ENCODE results near the gene HLCS.

The HLCS gene

DNA sequence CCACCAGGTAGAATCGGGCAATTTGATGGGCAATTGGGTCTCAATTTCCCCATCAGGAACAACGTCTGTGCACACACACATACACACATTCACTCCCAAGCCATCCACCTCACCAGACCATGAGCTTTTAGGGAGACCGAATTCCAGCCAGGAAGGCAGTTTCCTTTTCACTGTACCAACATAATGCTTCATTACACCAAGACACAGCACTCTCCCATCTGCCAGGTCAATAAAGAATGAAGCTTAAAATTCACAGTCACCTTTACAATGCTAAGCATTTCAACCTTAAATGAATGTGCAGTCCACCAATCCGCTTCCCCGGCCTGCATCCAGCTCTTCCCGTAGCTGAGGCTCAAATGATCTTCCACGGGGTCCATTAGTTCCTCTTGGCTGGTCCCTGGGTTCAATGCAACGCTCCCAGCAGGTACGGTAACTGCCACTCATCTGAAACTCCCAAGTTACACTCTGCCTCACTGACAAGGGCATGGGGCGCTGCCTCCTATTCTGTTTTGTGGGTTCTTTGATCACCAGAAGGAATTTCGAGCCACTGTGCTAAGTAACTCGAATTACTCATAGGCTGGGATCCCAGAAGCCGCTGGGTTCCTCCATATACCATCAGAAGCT lies 162.5 kb downstream of the HLCS start:
- no peak for DNase-seq

- DNase-seq: no peak
Measured at GRCh38 chr21:36803051-36803645, 163.3 kb downstream of the HLCS start.

- no peak for DNase-seq
Measured at GRCh38 chr21:36800734-36801133, 165.7 kb downstream of the HLCS start.

GRCh38 chr21:36799869-36800268 lies 166.6 kb downstream of the HLCS start:
- DNase-seq: no peak

DNA sequence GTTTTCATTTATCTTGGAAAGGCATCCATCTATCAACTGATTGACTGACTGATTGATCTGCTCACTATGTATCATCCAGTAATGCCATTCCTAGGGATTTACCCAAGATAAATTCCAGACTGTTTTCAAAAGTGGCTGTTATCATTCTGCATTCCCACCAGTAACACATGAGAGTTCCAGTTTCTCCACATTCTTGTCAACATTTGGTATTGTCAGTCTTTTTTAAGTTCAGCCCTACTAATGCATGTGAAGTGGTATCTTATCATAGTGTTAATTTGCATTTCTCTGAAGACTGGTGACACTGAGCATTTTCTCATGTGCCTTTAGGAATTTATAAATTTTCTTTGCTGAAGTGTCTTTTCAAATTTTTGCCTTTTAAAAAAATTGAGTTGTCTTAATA lies 168.0 kb downstream of the HLCS start:
- no peak for DNase-seq

DNA sequence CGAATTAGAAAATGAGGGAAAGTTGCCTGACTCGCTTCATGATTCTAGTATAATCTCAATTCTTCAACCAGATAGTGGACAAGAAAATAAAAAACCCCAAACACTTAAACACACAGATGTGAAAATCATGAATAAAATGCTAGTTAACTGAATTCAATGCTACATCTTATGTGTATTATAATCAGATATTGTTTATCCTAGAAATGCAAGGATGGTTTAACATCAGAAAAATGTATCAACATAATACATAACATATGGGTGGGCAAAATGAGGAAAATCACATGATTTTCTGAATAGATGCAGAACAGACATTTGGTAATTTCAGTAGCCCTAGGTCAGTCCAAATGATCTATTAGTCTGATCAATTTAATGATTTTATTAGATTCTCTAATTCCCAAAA lies 170.4 kb downstream of the HLCS start:
- DNase-seq: no peak

DNA sequence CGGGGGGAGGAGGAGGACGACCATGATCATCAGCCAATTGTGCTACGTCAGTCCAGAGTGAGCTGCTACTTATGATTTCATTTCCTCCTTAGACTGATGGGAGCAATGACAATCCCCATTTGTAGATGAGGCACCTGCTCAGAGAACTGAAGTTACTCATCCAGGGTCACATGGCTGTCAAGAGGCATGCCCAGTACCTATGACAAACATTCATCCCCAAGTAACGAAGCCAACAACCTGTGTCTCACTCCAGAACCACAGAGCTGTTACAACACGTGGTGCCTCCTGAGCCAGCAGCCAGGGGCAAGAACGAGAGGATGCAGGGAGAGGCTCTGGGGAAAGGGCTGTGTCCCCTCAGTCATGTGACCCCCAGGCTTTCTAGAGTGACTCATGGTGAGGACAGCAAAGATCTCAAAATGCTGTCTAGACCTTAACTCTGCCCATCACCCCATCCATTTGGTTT lies 173.9 kb downstream of the HLCS start:
- no peak for DNase-seq

- no peak for DNase-seq
Measured at GRCh38 chr21:36791695-36792470, 174.6 kb downstream of the HLCS start.

- DNase-seq: no peak
Measured at GRCh38 chr21:36791180-36791579, 175.3 kb downstream of the HLCS start.

GRCh38 chr21:36790616-36791015 lies 175.9 kb downstream of the HLCS start:
- no peak for DNase-seq

GRCh38 chr21:36788120-36788638 lies 178.3 kb downstream of the HLCS start:
- DNase-seq: no peak

DNA sequence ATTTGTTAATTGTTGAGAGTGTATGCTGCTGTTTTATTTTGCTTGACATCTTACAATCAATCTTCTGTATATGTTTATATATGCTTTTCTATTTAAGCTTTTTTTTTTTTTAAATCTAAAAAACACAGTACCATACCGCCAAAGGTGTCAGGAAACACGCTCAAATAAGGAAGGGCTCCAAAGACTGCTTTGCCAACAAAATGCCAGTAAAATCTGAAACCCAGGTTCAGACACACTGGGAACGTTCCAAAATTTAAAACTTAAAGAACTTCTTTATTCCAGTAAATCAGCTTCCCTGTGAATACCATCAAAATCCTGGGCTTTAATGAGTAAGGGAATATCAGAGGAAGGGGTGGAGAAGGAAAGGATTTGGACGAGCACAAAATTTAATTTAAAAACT lies 180.3 kb downstream of the HLCS start:
- no peak for DNase-seq

DNA sequence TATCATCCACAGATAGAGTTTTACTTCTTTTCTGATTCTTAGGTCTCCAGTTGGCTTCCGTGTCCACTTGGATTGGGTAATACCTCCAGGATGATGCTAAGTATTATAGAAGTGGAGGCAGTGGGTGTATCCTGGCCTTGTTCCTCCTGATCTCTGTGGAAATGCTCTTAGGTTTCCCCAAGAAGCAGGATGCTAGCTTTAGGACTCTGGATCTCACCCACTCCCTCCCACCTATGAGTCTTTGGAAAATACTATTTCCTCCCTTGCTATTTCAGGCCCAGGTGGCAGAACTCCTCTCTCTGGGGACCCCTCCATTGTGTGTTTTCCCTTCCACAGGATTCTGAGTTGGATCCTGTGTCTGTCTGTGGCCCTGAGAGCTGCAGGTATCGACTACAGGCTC lies 180.9 kb downstream of the HLCS start:
- DNase-seq: no peak

DNA sequence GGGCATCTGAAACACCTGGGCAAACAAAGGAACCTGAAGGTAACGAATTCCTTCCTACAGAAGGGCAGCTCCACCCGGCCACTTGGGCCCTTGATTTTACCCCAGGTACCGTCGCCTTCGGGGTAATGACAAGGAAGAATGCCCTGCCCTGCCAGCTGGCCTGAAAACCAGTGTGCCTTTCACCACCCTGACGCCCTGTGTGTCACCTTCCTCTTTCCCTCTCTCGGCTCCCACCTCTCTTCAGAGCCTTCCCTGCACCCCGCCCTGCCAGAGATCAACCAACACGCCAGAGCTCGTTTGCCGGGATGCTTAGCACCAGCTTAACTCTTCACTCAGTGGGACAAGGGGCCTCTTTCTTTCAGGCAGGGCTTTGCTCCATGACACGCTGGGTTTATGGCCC lies 181.5 kb downstream of the HLCS start:
- no peak for DNase-seq

GRCh38 chr21:36783612-36784374 lies 182.7 kb downstream of the HLCS start:
- DNase-seq: no peak

GRCh38 chr21:36780861-36781260 lies 185.6 kb downstream of the HLCS start:
- no peak for DNase-seq

DNA sequence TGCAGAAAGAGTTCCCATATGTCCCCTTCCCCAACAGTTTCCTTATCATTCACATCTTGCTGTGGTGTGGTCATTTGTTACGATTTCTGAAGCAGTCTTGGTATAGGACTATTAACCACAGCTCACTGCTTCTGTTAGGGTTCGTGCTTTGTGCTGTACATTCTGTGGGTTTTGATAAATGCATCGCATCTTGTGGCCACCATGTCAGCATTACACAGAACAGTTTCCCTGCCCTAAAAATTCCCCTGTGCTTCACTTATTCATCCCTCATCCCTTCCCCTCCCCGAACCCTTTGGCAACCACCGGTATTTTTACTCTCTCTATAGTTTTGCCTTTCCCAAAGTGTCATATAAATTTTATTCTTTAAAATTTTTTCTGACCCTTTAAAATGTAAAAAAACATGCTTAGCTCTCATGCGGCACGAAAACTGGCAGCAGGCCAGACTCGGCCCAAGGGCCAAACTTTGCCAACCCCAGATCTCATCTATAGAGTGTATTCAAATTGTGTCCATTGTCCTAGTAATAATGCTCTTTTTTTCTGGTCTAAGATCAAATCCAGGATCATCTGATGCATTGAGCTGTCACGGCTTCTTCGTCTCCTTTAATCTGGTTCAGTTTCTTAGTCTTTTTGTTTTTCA lies 189.4 kb downstream of the HLCS start:
- no peak for DNase-seq

- no peak for DNase-seq
Measured at GRCh38 chr21:36773995-36774394, 192.5 kb downstream of the HLCS start.

DNA sequence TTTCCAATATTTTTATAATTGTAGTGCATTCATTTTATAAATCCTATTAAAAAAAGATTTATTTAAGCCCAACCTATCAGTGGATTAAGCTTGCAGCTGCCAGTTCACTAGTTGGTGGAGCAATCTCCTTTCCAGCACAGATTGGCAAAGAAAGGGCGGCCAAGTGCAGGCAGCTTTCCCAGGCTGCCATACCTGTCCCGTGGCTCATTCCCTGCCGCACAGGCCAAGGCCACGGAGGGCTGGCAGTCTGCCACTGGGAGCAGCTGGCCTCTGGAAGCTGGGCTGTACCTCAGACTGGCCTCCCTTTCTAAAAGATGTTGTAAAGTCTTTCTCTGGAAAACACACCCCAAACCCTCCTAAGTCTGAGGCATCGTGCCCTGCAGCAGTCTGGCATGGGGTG lies 193.4 kb downstream of the HLCS start:
- DNase-seq: peak; percentile 23

DNA sequence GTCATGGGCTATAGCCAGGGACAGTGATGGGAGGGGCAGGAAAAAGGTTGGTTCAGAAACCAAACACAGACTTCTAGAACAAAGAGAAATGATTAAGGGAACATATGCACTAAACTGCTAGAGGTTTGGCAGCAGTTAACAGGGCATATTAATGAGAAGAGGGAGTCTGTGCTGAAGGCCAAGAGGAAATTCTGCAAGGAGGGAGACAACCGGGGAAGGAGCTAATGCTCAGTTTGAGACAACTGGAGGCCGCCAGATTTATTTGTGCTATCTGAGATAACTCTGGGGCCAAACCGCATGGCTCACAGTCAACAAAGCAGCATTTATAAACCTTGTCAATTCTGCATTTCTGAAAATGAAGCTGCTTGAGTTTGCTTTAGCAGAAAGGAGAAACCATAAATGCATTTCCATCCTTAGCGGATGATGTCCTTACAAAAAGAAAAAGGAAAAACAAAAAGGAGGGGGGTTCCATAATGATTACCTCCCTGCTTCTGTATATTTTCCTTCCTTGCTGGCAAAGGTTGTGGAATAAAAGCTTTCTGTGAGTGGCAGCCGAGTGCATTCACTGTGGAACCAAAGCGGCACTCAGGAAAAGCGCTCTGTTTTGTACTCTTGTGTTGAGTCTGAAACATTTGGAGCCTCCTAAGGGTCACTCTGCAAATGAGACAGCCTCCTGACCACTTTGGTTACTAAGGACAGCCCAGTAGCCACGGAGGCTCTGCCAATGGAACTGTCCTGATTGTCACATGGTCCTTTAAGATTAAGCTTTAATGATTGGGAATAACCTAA lies 197.2 kb downstream of the HLCS start:
- no peak for DNase-seq

DNA sequence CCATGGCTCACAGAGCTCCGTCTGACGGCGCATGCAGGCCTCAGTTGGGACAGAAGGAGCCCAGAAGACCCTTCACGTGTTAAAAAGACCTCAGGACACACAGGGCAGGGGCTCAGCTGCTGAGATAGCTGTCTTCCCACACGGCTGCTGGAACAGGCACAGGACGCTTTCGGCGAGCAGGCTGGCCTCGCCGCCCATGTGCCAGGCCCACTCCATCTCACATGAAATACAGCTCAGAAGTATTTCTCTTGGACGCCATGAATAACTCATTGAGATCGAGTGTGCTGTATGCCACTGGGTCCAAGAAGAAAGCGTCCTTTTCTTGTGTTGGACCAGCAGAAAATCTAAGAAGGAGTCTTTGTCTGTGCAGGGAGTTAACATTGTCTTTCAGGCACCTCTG lies 198.0 kb downstream of the HLCS start:
- no peak for DNase-seq

DNA sequence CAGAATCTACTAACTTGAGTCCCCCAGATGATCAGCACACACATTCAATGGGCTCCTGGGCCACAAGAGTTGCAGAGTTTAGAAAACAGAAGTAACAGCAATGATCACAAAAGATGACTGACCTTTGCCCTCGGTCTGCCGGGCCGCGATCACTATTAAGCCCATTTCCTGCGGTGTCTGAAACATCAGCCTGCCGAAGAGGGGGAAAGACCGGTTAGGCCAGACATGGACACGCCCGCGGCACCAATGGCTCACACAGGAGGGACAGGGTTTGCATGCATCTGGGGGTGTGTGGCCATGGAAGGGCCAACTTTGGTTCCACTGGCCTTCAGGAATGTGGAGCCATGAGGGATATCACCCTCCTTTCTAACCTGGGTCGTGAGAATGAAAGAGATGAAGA lies 199.4 kb downstream of the HLCS start:
- DNase-seq: no peak
